Measurements from ENCODE around the gene F13B. TPM values are rescaled to one million over a fixed set of nuclear protein-coding genes. Genes with fewer than 3 reads are reported as not detected.
"Not testable (repeated sequence)": the region's sequence is repeated elsewhere in the genome, so short reads cannot be mapped to it uniquely, and the experiment has no call there.

Gene F13B
- total RNA-seq, 2 donors from 2014 or later: not detected

DNA sequence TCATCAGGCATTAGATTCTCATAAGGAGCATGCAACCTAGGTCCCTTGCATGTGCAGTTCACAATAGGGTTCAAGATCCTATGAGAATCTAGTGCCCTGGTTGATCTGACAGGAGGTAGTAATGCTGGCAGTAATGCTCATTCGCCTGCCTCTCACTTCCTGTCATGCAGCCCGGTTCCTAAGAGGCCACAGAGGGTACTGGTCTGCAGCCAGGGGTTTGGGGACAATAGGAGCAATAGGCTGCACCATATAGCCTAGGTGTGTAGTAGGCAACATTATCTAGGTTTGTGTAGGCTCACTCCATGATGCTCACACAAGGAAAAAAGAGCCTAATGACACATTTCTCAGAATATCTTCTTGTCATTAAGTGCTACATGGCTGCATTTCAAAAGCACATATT lies 63.9 kb downstream of the F13B start:
- no peaks in the 10 kb centered on the region for H3K27me3 ChIP-seq
- TF ChIP-seq, protein P1, sequence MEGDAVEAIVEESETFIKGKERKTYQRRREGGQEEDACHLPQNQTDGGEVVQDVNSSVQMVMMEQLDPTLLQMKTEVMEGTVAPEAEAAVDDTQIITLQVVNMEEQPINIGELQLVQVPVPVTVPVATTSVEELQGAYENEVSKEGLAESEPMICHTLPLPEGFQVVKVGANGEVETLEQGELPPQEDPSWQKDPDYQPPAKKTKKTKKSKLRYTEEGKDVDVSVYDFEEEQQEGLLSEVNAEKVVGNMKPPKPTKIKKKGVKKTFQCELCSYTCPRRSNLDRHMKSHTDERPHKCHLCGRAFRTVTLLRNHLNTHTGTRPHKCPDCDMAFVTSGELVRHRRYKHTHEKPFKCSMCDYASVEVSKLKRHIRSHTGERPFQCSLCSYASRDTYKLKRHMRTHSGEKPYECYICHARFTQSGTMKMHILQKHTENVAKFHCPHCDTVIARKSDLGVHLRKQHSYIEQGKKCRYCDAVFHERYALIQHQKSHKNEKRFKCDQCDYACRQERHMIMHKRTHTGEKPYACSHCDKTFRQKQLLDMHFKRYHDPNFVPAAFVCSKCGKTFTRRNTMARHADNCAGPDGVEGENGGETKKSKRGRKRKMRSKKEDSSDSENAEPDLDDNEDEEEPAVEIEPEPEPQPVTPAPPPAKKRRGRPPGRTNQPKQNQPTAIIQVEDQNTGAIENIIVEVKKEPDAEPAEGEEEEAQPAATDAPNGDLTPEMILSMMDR (IDR thresholded peaks at IDR 0.05): no peak
- H3K9me3 ChIP-seq: no peaks in the 10 kb centered on the region
- no peaks in the 10 kb centered on the region for H3K36me3 ChIP-seq
- H3K4me1 ChIP-seq: no peaks in the 10 kb centered on the region
- no peak overlapping the region for H3K4me3 ChIP-seq
- no peak for DNase-seq (ENCODE audit: low spot score)
- no peak overlapping the region for H3K27ac ChIP-seq

DNA sequence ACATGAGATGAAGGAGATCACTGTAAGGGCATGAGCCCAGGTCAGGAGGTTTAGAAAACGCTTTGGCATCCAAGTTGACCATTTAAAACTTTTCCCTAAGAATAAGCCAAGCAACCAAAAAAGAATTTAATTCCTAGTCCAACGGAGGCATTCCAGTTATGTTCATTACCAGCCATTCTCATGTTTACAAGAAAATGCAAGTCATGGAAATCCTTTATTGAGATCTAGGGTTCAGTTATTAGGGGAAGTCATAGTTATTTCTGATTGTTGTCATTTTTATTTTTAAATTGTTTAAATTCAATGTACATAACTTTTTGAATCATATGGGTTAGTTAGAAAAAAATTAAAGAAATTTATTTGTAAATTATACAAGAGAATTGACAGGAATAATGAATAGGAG lies 65.2 kb downstream of the F13B start:
- DNase-seq (ENCODE audit: low spot score): no peak
- no peaks in the 10 kb centered on the region for H3K27me3 ChIP-seq
- H3K9me3 ChIP-seq: no peaks in the 10 kb centered on the region
- H3K27ac ChIP-seq: no peak overlapping the region
- no peak overlapping the region for H3K4me3 ChIP-seq
- H3K4me1 ChIP-seq: no peaks in the 10 kb centered on the region
- TF ChIP-seq, protein P1 (IDR thresholded peaks at IDR 0.05): no peak
- H3K36me3 ChIP-seq: no peaks in the 10 kb centered on the region

DNA sequence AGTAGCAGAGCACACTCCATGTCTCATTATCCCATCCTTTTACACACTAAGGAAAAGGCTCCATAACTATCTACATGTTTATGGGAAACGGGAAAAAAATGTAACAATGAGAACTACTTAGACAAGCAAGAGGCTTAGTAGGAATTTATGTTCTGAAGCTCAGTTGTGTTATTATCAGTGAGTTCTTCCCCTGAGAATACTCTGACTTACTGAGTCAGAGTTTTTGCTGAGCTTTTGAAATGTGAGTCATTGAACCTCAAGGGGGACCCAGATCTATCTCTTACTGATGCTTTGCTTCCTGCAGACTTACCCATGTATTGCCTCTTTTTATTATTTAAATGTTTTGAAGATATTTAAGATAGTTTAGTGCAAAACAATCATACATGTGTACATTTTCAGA lies 69.6 kb downstream of the F13B start:
- Histone ChIP-seq H3K36me3 (no peaks in the 10 kb centered on the region), H3K4me3 (no peak overlapping the region), H3K4me1 (no peaks in the 10 kb centered on the region), H3K9me3 (no peaks in the 10 kb centered on the region), H3K27ac (no peak overlapping the region), H3K27me3 (no peaks in the 10 kb centered on the region)
- TF ChIP-seq, protein P1 (IDR thresholded peaks at IDR 0.05): no peak
- DNase-seq (ENCODE audit: low spot score): no peak

DNA sequence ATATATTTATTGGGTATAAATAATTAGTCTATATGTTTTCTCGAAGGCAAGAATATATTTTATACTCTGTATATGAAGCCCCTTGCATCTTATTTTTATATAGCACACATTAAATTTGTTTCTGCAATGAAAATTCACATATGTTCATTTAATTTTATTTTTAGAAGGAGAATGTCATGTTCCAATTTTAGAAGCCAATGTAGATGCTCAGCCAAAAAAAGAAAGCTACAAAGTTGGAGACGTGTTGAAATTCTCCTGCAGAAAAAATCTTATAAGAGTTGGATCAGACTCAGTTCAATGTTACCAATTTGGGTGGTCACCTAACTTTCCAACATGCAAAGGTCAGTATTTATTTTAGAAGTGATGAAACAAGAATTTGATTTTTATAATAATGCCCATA lies 73.1 kb downstream of the F13B start:
- no peaks in the 10 kb centered on the region for H3K4me1 ChIP-seq
- no peak overlapping the region for H3K4me3 ChIP-seq
- no peak for DNase-seq (ENCODE audit: low spot score)
- no peaks in the 10 kb centered on the region for H3K9me3 ChIP-seq
- H3K36me3 ChIP-seq: no peaks in the 10 kb centered on the region
- H3K27me3 ChIP-seq: no peaks in the 10 kb centered on the region
- TF ChIP-seq, protein P1 (IDR thresholded peaks at IDR 0.05): no peak
- no peak overlapping the region for H3K27ac ChIP-seq

DNA sequence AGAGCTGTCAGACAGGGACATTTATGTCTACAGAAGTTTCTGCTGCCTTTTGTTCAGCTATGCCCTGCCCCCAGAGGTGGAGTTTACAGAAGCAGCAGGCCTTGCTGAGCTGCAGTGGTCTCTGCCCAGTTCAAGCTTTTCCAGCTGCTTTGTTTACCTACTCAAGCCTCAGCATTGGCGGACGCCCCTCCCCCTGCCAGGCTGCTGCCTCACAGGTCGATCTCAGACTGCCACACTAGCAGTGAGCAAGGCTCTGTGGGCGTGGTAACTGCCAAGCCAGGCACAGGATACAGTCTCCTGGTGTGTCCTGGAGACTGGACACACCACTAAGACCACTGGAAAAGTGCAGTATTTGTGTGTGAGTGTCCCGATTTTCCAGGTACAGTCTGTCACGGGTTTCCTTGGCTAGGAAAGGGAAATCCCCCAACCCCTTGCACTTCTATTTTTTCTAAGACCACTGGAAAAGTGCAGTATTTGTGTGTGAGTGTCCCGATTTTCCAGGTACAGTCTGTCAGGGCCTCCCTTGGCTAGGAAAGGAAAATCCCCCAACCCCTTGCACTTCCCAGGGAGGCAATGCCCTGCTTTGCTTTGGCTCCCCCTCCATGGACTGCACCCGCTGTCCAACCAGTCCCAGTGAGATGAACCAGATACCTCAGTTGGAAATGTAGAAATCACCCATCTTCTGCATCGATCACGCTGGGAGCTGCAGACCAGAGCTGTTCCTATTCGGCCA lies 75.0 kb downstream of the F13B start:
- H3K4me3 ChIP-seq; H3K27ac ChIP-seq; H3K36me3 ChIP-seq; H3K27me3 ChIP-seq; H3K4me1 ChIP-seq; DNase-seq (ENCODE audit: low spot score); H3K9me3 ChIP-seq: not testable (repeated sequence)

Other genes starting within 250 kb of the F13B start
- gene CFHR1, start 247.5 kb downstream of the F13B start, total RNA-seq: not detected
- not detected for gene CFHR4, start 179.2 kb downstream of the F13B start, total RNA-seq
- not detected for gene CFHR2, start 123.5 kb downstream of the F13B start, total RNA-seq
- gene CFHR5, start 89.7 kb downstream of the F13B start, total RNA-seq: not detected
- gene ASPM, start 79.4 kb upstream of the F13B start, total RNA-seq: 1 to 10 TPM in 1 of 2 donors, under 1 TPM in 1; 0.20 to 2.4 TPM
- gene ZBTB41, start 134.0 kb upstream of the F13B start, total RNA-seq: 1 to 10 TPM; 5.9 to 8.0 TPM
- under 1 TPM; 0.11 to 0.75 TPM for gene CRB1, start 201.0 kb upstream of the F13B start, total RNA-seq